DMS 273 treated with DMSO at 0.1 percent for 48 hours (cell line): ENCODE data around the gene MORN3.
"Not testable (repeated sequence)": the region's sequence is repeated elsewhere in the genome, so short reads cannot be mapped to it uniquely, and the experiment has no call there.

ENCODE experiments used
- DNase-seq: peaks from one replicate; lab custom pipeline; 2025; lab: John Stamatoyannopoulos, UW

The MORN3 gene

DNA sequence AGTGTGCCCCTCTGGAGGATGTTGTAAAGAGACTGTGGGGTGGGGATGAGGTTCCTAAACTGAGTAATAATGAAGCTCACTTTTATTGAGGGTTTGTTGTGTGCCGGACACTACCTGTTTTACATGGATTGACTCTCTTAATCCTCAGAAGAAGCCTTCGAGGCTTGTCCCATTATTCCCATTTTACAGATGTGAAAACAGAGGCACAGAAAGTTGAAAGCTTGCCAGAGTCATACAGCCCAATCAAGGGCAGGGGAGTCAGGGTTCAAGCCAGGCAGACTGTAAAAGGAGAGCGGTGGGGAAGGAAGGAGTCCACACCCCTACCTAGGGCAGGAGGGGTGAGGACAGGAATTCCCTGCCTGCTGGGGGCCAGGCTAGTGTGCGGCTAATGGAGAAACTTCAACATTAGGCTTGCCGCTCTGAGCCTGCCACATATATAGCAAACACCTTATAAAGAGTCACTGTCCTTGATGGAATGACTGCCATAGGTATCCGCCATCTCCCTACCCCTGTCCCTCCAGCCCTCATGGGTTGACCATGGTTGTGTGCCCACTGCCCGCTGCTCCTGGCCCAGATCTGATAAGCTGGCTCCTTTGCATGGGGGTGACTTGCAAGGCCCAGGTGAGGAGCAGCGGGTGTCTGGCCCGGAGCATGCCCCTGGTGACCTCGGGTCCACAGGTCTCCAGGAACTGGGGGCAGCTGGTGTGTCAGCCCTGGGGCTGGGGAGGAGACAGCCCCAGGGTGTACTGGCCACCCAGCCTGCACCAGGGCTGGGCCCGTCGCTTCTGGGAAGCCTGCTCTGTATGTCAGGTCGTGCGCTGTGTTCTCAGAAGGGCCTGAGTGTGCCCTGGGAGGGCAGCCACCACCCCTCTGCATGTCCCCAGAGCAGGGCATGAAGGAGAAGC lies 30.9 kb downstream of the MORN3 start:
- DNase-seq, result no peak

DNA sequence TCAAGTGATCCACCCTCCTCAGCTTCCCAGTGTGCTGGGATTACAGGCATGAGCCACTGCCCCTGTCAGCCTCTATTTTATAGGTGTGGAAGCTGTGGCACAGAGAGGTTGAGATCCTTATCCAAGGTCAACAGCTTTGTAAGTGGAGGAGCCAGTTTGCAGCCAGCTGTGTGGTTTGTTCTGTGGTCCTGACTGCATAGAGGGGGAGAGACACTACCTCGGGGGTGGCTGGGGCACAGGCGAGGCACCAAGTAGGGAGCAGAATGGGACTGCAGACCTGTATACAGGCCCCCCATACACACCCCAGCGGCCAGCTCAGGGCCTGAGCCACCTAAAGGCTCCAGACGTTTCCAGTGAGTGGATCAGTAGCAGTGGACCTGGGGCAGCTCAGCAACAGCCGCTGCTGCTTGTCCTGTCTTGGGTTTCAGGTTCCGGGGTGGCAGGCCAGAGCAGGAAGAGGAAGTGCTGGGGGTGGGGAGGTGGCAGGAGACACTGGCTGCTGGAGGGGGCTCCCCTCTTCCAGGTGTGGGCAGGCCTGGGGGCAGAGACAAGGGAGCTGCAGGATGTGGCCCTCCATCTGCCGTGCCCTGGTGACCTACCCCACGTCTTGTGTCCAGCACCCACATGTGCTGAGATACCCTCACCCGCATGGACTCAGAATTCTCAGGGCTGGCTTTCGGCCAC lies 32.1 kb downstream of the MORN3 start:
- DNase-seq, result no peak

DNA sequence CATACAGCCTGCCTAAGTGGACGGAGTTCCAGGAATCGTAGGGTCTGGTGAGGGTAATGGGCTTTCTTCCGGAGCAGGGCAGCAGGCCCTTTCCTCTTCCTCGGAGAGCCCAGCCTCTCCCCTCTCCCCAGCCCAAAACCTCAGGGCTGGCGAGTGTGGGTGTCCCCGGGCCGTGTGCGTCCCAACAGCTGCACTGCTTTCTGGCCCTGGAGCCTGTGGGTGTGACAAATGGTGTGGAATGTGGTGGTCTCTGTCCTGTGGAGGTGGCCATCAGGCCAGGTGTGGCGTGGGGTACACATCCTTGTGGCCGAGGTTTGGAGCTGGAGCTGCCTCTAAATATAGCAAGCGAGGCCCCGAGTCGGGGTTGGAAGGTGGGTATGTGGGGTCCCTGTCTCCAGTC lies 34.6 kb downstream of the MORN3 start:
- DNase-seq, result no peak

DNA sequence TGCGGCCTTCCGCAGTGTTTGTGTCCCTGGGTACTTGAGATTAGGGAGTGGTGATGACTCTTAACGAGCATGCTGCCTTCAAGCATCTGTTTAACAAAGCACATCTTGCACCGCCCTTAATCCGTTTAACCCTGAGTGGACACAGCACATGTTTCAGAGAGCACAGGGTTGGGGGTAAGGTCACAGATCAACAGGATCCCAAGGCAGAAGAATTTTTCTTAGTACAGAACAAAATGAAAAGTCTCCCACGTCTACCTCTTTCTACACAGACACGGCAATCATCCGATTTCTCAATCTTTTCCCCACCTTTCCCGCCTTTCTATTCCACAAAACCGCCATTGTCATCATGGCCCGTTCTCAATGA lies 35.6 kb downstream of the MORN3 start:
- not testable (repeated sequence) for DNase-seq

DNA sequence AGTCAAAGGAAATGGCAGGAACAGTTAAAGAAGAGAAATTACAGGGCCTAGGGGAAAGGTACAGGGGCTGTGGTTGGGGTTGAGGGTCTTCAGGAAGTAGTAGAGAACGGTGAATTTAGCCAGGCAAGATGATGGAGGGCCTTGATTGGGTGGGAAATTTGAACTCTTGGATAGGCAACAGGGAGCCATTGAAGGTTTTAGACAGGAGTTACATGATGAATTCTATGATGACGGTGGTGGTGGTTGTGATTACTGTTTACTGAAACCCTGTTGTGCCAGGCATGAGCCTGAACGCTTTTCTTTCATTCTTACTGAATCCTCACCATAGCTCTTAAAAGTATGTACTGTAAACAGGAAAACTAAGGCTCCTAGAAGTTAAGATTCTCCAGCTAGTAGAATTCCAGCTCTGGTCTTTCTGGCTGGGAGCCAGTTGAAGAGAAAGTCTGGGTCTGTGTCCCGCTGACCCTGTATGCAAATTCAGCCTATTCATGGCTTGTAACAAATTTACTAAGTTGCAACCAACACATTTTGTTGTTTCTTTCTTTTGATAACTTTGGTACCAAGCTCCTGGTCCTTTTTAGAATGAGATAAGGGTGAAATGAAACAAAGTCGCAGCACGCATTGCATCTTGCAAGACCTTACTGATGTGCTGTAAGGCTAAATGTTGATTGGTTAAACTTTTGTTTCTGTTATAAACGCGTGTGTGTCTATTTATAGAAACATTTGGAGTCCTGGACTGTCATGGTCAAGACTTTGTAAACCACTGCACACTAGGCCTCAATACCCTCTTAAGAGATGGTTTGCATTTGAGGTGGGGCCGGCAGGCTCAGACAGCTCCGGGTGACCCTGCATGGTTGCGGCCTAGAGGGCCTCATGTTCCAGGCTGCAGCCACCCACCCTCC lies 37.1 kb downstream of the MORN3 start:
- DNase-seq, result no peak

DNA sequence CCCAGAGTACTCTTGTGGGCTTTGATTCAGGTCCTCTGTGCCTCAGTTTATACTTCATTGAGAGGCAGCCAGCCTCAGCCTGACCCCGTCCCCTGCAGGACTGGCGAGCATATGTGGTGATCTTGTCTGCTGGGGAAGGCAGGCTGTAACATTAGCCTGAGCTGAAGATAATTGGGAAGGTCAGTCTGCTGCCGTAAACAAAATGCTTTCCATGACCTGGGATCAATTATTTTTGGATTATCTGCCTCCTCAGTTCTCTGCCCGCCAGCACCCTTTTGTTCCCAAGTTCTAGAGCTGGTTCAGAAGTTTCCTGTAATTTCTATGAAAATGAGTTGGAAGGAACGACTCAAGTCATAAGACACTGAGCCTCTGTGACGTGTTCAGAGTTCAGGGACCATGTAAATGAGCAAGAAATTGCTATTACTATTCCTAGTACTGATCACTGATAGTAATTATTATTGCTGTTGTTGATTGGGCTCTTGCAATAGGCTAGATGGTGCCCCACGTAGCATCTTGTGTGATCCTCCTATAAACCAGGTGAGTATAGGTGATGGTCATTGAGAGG lies 38.6 kb downstream of the MORN3 start:
- no peak for DNase-seq

DNA sequence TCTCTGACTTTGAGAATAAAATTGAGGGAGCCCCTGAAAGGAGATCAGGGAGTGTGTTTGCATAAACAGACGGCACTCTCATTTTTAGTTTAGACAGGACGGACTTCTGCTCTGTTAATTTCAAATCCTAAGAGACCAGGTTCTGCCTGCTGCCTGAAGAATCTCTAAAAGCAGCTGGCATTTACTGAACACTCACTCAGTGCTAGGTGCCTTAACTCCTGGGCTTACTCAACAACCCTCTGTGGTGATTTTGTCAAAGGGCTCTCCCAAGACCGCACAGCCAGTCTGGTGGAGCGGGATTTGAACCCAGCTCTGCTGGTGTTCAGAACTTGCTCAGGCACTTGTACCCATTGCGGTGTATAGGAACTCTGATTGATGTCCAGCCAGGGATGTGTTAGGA lies 40.9 kb downstream of the MORN3 start:
- no peak for DNase-seq

DNA sequence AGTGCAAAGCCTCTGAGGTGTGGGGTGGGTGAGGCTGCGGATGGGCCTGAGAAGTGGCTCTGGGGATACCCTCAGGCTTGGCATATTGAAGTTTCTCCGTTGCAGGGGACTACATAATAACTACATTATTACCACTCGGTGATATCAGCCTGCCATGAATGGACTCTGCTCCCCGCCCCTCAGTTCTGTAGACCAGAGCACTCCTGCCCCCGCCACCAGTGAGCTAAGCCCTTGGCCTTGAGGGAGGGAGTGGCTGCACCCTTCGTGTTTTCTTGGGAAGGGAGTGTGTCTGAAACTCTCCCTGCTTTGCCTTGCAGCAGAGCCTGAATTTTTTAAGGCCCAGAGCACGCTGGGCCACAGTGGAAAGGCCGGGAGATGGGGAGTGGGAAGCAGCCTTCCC lies 41.4 kb downstream of the MORN3 start:
- DNase-seq, result no peak

DNA sequence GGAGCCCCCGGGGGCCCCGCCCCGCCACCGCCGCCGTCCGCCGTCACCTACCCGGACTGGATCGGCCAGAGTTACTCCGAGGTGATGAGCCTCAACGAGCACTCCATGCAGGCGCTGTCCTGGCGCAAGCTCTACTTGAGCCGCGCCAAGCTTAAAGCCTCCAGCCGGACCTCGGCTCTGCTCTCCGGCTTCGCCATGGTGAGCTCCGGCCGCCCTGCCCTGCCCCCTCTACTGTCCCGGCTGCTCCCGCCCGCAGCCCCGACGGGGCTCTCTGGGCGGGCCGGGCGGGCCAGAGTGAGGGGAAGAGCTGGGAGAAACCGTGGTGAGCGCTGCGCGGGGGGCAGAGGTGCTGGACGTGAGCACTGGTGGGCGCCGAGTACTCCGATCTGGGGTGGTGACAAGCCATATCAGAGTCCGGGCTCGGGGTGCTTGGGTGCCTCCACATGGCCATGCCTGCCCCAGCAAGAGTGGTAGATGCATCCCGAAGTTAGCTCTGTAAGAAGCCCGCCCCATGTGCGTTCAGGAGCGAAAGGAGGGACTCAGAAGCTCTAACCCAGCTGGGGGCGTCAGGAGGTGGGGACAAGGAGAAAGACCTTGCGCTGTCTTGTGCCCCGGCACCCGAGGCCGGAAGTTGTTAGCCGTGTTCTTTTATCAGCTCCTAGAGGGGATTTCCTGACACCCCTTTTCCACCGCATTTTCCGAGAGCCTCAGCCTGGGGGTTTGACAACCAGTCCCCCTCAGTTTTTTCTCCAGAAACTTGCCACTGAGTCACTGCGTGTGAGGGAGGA lies 42.4 kb downstream of the MORN3 start:
- DNase-seq, result no peak

DNA sequence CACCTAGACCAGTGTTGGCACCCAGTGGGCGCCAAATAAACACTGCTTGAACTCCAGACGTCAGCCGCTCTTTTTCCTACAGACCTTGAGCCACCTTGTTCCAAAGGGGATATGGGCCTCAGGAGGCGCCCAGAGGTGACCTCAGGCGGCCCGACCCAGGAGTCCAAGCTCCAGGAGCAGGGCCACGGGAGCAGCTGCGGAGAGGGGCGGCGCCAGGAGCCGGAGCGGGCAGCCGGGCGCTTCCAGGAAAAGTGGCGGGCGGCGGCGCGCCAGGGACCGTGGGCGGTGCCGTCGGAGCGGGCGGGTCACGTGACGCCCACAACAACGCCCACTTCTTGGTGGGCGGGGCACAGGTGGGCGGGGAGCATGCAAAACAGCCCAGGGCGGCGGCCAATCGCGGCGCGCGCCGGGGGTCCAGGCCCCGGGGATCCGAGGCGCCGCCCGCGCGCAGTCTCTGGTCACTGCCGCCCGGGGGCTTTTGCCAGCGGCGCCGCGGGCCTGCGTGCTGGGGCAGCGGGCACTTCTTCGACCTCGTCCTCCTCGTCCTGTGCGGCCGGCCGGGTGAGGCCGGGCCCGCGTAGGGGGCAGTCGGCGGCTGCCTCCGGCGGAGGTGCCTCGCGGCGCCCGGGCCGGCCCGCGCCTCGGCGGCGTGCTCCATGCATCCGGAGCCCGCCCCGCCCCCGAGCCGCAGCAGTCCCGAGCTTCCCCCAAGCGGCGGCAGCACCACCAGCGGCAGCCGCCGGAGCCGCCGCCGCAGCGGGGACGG lies 43.2 kb downstream of the MORN3 start, which contains the start of gene ORAI1:
TSS of gene ORAI1 (plus strand) at position 444 of the 766 bp plus-strand sequence.
- DNase-seq, result peak; percentile 56

DNA sequence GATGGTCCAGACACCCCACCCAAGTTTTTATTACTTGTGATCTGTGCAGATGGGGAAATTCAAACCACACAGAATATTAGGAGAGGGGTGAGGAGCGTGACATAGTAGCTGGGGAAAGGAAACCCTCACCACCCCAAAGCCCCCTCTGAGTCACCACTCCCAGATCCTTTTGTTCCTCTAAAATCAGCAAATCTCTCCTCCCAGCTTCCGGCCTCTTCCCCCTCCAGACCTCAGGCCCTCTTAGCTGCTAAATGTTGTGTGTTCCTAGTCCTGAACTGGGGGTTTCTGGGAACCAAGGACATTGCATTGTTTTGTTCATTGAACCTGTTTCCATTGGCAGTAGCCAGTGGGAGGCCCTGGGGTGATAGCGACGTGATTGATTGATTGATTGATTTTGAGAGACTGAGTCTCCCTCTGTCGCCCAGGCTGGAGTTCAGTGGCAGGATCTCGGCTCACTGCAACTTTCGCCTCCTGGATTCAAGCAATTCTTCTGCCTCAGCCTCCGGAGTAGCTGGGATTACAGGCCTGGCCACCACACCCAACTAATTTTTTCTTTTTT lies 49.0 kb downstream of the MORN3 start:
- no peak for DNase-seq

DNA sequence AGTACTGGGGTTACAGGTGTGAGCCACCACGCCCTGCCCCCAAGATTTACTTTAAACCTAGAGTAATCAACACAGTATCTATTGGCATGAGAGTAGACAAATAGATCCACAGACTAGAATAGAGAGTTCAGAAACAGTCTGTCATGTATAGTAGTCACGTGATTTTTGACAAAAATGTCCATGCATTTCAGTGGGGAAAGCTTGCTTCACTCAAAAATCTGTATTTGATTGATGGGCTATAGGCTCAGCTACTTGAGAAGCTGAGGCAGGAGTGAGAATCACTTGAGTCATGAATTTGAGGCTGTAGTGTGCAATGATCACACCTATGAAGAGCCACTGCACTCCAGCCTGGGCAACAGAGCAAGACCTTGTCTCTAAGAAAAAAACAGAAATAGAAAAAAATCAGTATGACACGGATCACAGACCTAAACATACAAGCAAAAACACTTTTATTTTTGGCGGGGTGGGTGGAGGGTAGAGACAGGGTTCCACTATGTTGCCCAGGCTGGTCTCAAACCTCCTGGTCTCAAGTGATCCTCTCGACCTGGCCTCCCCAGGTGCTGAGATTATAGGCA lies 50.7 kb downstream of the MORN3 start:
- no peak for DNase-seq

DNA sequence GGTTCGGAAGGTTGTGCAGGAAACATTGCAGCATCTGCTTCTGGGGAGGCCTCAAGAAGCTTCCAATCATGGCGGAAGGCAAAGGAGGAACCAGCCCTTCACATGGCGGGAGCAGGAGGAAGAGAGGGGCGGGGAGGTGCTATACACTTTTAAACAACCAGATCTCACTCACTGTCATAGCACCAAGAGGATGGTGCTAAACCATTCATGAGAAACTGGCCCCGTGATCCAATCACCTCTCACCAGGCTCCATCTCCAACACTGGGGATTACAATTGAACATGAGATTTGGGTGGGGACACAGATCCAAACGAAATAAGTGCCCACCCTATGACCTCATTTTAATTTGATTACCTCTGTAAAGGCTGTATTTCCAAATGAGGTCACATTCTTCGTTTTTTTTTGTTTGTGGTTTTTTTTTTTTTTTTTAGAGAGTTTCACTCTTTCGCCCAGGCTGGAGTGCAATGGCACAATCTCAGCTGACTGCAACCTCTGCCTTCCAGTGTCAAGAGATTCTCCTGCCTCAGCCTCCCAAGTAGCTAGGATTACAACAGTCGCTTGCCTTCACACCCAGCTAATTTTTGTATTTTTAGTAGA lies 54.5 kb downstream of the MORN3 start:
- DNase-seq, result no peak

DNA sequence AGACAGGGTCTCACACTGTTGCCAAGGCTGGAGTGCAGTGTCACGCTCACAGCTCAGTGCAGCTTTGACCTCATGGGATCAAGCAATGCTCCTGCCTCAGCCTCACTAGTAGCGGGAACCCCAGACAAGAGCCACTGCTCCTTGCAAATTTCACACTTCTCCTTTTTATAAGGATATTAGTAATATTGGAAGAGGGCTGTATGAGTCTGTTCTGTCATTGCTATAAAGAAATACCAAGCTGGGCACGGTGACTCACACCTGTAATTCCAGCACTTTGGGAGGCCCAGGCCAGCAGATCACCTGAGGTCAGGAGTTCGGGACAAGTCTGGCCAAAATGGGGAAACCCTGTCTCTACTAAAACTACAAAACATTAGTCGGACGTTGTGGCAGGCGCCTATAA lies 56.0 kb downstream of the MORN3 start:
- DNase-seq, result no peak

DNA sequence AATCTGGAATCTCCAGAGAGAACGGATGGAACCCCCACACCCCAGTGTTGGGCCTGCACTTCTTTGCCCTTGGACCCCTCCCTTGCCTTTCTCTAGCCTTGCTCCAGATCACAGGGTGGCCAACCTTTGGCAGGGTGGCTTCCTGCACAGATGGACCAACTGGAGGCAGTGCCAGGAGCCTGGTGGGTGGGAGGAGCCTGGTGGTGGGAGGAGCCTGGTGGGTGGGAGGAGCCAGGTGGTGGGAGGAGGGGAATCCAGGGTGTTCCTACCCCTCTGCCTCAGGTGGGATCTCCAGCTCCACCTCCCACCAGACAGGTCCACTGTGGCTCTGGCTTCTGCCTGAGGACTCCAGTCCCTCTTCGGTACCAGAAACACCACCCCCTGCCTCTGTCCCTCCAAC lies 58.1 kb downstream of the MORN3 start:
- DNase-seq, result no peak

DNA sequence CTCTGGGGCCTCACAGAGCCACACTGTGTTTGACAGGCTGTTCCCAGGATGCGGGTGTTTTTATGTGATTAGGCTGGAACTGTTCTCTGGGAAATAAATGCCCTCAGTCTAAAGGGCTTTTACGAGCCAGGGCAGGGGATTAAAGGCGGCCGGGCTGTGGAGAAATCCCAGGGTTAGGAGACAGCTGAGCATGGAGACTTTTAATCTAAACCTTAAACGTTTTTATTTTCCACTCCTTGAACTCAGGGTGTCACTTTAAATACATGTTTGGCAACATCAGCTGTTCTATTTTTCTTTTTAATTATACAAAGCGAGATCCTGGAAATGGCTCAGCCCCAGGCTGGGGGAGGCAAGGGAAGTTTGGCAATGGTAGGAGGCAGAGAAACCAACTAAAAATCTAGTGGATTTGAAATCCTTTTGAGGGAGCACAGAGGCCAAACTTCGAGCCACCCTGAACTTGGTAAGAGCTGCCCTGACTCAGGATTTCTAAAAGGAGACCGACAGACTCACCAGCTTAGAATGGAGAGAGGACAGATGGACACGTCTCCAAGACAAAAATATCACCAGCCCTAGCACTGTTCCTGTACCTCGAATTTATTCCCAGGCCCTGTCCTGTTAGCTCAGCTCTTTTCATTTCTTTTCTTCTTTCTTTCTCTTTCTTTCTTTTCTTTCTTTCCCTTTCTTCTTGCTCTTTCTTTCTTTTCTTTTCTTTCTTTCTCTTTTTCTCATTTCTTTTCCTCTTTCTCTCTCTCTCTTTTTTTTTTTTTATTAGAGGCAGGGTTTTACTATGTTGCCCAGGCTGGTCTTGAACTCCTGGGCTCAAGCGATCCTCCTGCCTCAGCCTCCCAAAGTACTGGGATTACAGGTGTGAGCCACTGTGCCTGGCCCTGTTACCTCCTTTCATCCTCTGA lies 59.0 kb downstream of the MORN3 start:
- DNase-seq, result no peak

DNA sequence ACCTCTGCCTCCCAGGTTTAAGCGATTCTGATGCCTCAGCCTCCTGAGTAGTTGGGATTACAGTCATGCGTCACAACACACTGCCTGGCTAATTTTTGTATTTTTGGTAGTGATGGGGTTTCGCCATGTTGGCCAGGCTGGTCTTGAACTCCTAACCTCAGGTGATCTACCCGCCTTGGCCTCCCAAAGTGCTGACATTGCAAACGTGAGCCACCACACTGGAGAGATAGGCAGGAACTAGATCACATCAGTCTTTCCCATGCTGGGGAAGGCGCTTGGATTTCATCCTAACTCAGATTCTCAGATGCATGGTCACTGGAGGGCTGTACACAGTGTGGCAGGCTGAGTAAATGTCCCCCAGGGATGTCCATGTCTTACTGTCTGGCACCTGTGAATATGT lies 61.2 kb downstream of the MORN3 start:
- DNase-seq, result no peak

DNA sequence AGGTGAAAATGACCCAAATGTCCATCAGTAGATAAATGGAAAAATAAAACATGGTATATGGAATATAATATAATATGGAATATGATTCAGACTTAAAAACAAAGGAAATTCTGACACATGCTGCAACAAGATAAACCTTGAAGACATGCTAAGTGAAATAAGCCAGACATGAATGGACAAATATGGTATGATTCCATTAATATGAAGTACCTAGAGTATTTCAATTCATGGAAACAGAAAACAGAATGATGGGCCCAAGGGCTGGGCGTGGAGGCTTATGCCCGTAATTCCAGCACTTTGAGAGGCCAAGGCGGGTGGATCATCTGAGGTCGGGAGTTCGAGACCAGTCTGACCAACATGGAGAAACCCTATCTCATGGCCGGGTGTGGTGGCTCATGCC lies 65.9 kb downstream of the MORN3 start:
- no peak for DNase-seq
